ENCODE measurements around the gene HSPA12A. TPM values are rescaled to one million over a fixed set of nuclear protein-coding genes. Genes with fewer than 3 reads are reported as not detected.
A peak's percentile ranks its signal among the peaks of the same experiment; 100 is the strongest.

The HSPA12A gene
- total and polyA plus RNA-seq, 2 of the 13 experiments (the other 11 are each of a cell fraction or from before 2014, with no cell fraction given): 6.4 to 13.6 TPM

- TF ChIP-seq MAZ (IDR thresholded peaks at IDR 0.05; ENCODE audit: borderline replicate concordance, low read depth, low read length): no peak
- no peak for TF ChIP-seq MAZ (CRISPR knock-in tag; IDR thresholded peaks at IDR 0.05; ENCODE audit: low read depth)
- TF ChIP-seq ARID5B (CRISPR knock-in tag; IDR thresholded peaks at IDR 0.05): peak; percentile 80
- TF ChIP-seq ZNF558 (CRISPR knock-in tag; IDR thresholded peaks at IDR 0.05; ENCODE audit: borderline replicate concordance): no peak
- TF ChIP-seq ZNF333 (CRISPR knock-in tag; IDR thresholded peaks at IDR 0.05; ENCODE audit: borderline replicate concordance): no peak
- no peak for TF ChIP-seq ZNF253 (CRISPR knock-in tag; IDR thresholded peaks at IDR 0.05; ENCODE audit: borderline replicate concordance)
- TF ChIP-seq ZBTB7B (CRISPR knock-in tag; IDR thresholded peaks at IDR 0.05): peak; percentile 68
- TF ChIP-seq ZSCAN29 (CRISPR knock-in tag; conservative IDR thresholded peaks at IDR 0.05): no peak
- peak; percentile 80; the same call in 1 of the 2 replicates for TF ChIP-seq SOX5 (CRISPR knock-in tag; IDR thresholded peaks at IDR 0.05; ENCODE audit: borderline replicate concordance)
- TF ChIP-seq ZNF543 (CRISPR knock-in tag; IDR thresholded peaks at IDR 0.05): no peak
- no peak for TF ChIP-seq SRF (IDR thresholded peaks at IDR 0.05; ENCODE audit: low read depth, low read length)
- peak; percentile 58 for TF ChIP-seq HNF1B (CRISPR knock-in tag; IDR thresholded peaks at IDR 0.05)
- TF ChIP-seq KAT8 (CRISPR knock-in tag; IDR thresholded peaks at IDR 0.05): no peak
- TF ChIP-seq ZNF574 (CRISPR knock-in tag; IDR thresholded peaks at IDR 0.05): no peak
- TF ChIP-seq SAP130 (CRISPR knock-in tag; IDR thresholded peaks at IDR 0.05; ENCODE audit: low read depth): peak; percentile 57
- TF ChIP-seq POGZ (CRISPR knock-in tag; IDR thresholded peaks at IDR 0.05): 0 out of 2 replicates have a peak, but pooled peaks have one; percentile 14
- no peak for TF ChIP-seq ZNF775 (CRISPR knock-in tag; IDR thresholded peaks at IDR 0.05; ENCODE audit: borderline replicate concordance)
- 0 out of 2 replicates have a peak, but pooled peaks have one; percentile 12 for TF ChIP-seq SOX13 (IDR thresholded peaks at IDR 0.05)
- peak in 1 of 2 experiments; percentile 83; a peak in 2 of 4 replicates for TF ChIP-seq SOX13 (CRISPR knock-in tag; conservative IDR thresholded peaks at IDR 0.05 in 1 of 2, IDR thresholded peaks at IDR 0.05 in 1 of 2)
- TF ChIP-seq ZFP36L2 (CRISPR knock-in tag; IDR thresholded peaks at IDR 0.05): no peak
- peak; percentile 41; the same call in 1 of the 2 replicates for TF ChIP-seq HOXA3 (CRISPR knock-in tag; IDR thresholded peaks at IDR 0.05)
- no peak for TF ChIP-seq TCF7L2 (IDR thresholded peaks at IDR 0.05; ENCODE audit: low read depth, low read length)
Measured at GRCh38 chr10:116665541-116666125, 76.7 kb downstream of the HSPA12A start (continued).
